GM12878 (cell line): ENCODE data around the gene LYPD4. TPM values are rescaled to one million over a fixed set of nuclear protein-coding genes. Genes with fewer than 3 reads are reported as not detected.

Source experiments
- ATAC-seq: fragments of 200-7000 bp; cut with Tn5 transposase; 3 replicates; pipeline ENCODE4 v1.9.1; 2020; ENCODE audit warnings: mild to moderate bottlenecking, moderate library complexity
- BruUV-seq: library from RNA; stranded (reverse); fragments of 400-500 nt; replicated peaks from 2 replicates; lab custom pipeline; 2021; lab: Mats Ljungman, UMichigan
- CTCF ChIA-PET: fragments of 300-600 bp; sonication (Branson Sonifier 250); formaldehyde crosslinking; extraction: SDS; loops from one replicate; lab custom pipeline; 2021; ENCODE audit warnings: inconsistent platforms; lab: Yijun Ruan, JAX
- POLR2A ChIA-PET: fragments of 350-600 bp; formaldehyde crosslinking; extraction: SDS; loops from one replicate; lab custom pipeline; 2021; ENCODE audit warnings: inconsistent platforms; lab: Charles Lee
- RAD21 ChIA-PET: fragments of 300-600 bp; sonication (Branson Sonifier 250); formaldehyde crosslinking; loops from one replicate; lab custom pipeline; 2023; ENCODE audit warnings: antibody characterized with exemption; ENCODE audit not compliant: unreplicated experiment; lab: Charles Lee
- SMC1A ChIA-PET: fragments of 300-600 bp; sonication (Branson Sonifier 250); formaldehyde crosslinking; loops from one replicate; lab custom pipeline; 2023; ENCODE audit not compliant: unreplicated experiment, uncharacterized antibody; lab: Charles Lee
- DNase-seq: peaks from one replicate; pipeline ENCODE4 v3.0.0-alpha.2; 2011; ENCODE audit warnings: low read depth, low spot score
- FAIRE-seq: peaks from 3 replicates; lab custom pipeline; 2011; peaks lifted over from hg19 to GRCh38; lab: Jason Lieb, UNC
- H2AFZ ChIP-seq: 2 replicates; pipeline ENCODE4 v1.6.0; 2011; ENCODE audit warnings: low read depth, low read length, control low read depth; ENCODE audit not compliant: control insufficient read depth
- H3K27ac ChIP-seq: 2 replicates; pipeline ENCODE4 v1.5.1; 2011; ENCODE audit warnings: control low read depth; ENCODE audit not compliant: control insufficient read depth, insufficient read depth
- H3K27me3 ChIP-seq, 2 experiments: replicated peaks in 1 of 2; 2 replicates each; pipeline versions ENCODE4 v1.6.0 to v1.6.1; 2011; ENCODE audit warnings: low read length in 1 of 2; ENCODE audit not compliant: control insufficient read depth in 2 of 2, insufficient read depth in 2 of 2
- H3K36me3 ChIP-seq, 2 experiments: 2 replicates each; pipeline ENCODE4 v1.5.1; 2011; ENCODE audit warnings: low read length in 1 of 2; ENCODE audit not compliant: control insufficient read depth in 2 of 2, insufficient read depth in 2 of 2
- H3K4me1 ChIP-seq: 2 replicates; pipeline ENCODE4 v1.6.1; 2011; ENCODE audit warnings: mild to moderate bottlenecking, low read length, moderate library complexity, mixed read lengths; ENCODE audit not compliant: control insufficient read depth, insufficient read depth
- H3K4me2 ChIP-seq: 2 replicates; pipeline ENCODE4 v1.6.0; 2011; ENCODE audit warnings: control low read depth; ENCODE audit not compliant: control insufficient read depth, insufficient read depth
- H3K4me3 ChIP-seq: fragments of 200-600 bp; sonication (generic); 2 replicates; pipeline ENCODE4 v1.5.1; 2016
- H3K79me2 ChIP-seq: 2 replicates; pipeline ENCODE4 v1.6.0; 2011; ENCODE audit warnings: low read length; ENCODE audit not compliant: control insufficient read depth, insufficient read depth
- H3K9ac ChIP-seq: 2 replicates; pipeline ENCODE4 v1.8.0; 2011; ENCODE audit warnings: low read length, control low read depth, mixed read lengths; ENCODE audit not compliant: control insufficient read depth, insufficient read depth
- H3K9me3 ChIP-seq: replicated peaks from 3 replicates; pipeline ENCODE4 v1.5.1; 2011; ENCODE audit warnings: mild to moderate bottlenecking, low read length; ENCODE audit not compliant: control insufficient read depth, insufficient read depth
- H4K20me1 ChIP-seq: 2 replicates; pipeline ENCODE4 v1.6.0; 2011; ENCODE audit not compliant: control insufficient read depth, insufficient read depth
- BCL11A ChIP-seq: IDR thresholded peaks from 2 replicates; pipeline ENCODE4 v1.6.1; 2011; ENCODE audit warnings: low read depth, low read length
- CTCF ChIP-seq, 3 experiments: IDR thresholded peaks in 2 of 3; conservative IDR thresholded peaks in 1 of 3; 2 replicates each; pipeline ENCODE4 v1.5.1; 2011; ENCODE audit warnings: low read depth in 3 of 3, low read length in 3 of 3, mild to moderate bottlenecking in 3 of 3, control low read depth in 2 of 3, moderate library complexity in 2 of 3, inconsistent platforms in 1 of 3, mixed read lengths in 1 of 3; ENCODE audit not compliant: control insufficient read depth in 2 of 3, insufficient read depth in 1 of 3; ENCODE audit errors: extremely low read depth in 1 of 3
- ETV6 ChIP-seq, 2 experiments: fragments of 450-650 bp in 1 of 2; IDR thresholded peaks in 1 of 2; conservative IDR thresholded peaks in 1 of 2; 2 replicates each; pipeline ENCODE4 v1.6.1; 2014; ENCODE audit warnings: antibody characterized with exemption in 1 of 2, borderline replicate concordance in 1 of 2, low read depth in 1 of 2, mild to moderate bottlenecking in 1 of 2, moderate library complexity in 1 of 2
- GATAD2B ChIP-seq: fragments of 450-650 bp; conservative IDR thresholded peaks from 2 replicates; pipeline ENCODE4 v1.6.1; 2017; ENCODE audit warnings: low read depth, mild to moderate bottlenecking, moderate library complexity
- KAT2A ChIP-seq: conservative IDR thresholded peaks from 2 replicates; pipeline ENCODE4 v1.6.1; 2011; ENCODE audit warnings: low read depth, low read length; ENCODE audit not compliant: control insufficient read depth
- MTA2 ChIP-seq: fragments of 450-650 bp; IDR thresholded peaks from 2 replicates; pipeline ENCODE4 v1.6.1; 2016; ENCODE audit warnings: low read depth, mild to moderate bottlenecking, moderate library complexity
- NR2F1 ChIP-seq: fragments of 450-650 bp; conservative IDR thresholded peaks from 2 replicates; pipeline ENCODE4 v1.6.1; 2017; ENCODE audit warnings: mild to moderate bottlenecking
- POLR2A ChIP-seq: IDR thresholded peaks from 2 replicates; pipeline ENCODE4 v1.6.1; 2011; ENCODE audit warnings: low read depth, mild to moderate bottlenecking, low read length
- RBBP5 ChIP-seq: fragments of 200-600 bp; sonication (generic); conservative IDR thresholded peaks from 2 replicates; pipeline ENCODE4 v1.6.1; 2016
- RELB ChIP-seq: fragments of 450-650 bp; IDR thresholded peaks from 2 replicates; pipeline ENCODE4 v1.6.1; 2017; ENCODE audit warnings: low read depth, mild to moderate bottlenecking, moderate library complexity
- RFX5 ChIP-seq: IDR thresholded peaks from 2 replicates; pipeline ENCODE4 v1.6.1; 2011; ENCODE audit warnings: low read depth, low read length, improper control_type of control experiment
- SMAD5 ChIP-seq: IDR thresholded peaks from 2 replicates; pipeline ENCODE4 v1.6.1; 2016; ENCODE audit warnings: antibody characterized with exemption, low read depth
- SMARCA5 ChIP-seq: fragments of 450-650 bp; IDR thresholded peaks from 2 replicates; pipeline ENCODE4 v1.6.1; 2017; ENCODE audit warnings: mild to moderate bottlenecking
- SMC3 ChIP-seq: IDR thresholded peaks from 2 replicates; pipeline ENCODE4 v1.6.1; 2011; ENCODE audit warnings: low read length, improper control_type of control experiment, borderline replicate concordance
- SREBF1 ChIP-seq: IDR thresholded peaks from 2 replicates; pipeline ENCODE4 v1.6.1; 2012; ENCODE audit warnings: mild to moderate bottlenecking, low read length
- USF1 ChIP-seq: IDR thresholded peaks from 2 replicates; pipeline ENCODE4 v1.6.1; 2011; ENCODE audit warnings: borderline replicate concordance, low read depth, mild to moderate bottlenecking, moderate library complexity, mixed read lengths, low read length; ENCODE audit not compliant: insufficient read depth; ENCODE audit errors: extremely low read length
- USF2 ChIP-seq: IDR thresholded peaks from 2 replicates; pipeline ENCODE4 v1.6.1; 2011; ENCODE audit warnings: low read depth, low read length, improper control_type of control experiment, borderline replicate concordance
- WGBS: methylation state at CpG from one replicate; pipeline ENCODE4 v1.1.6; 2016; ENCODE audit warnings: low lambda C conversion rate; ENCODE audit not compliant: insufficient replicate concordance, insufficient coverage; ENCODE audit errors: missing lambda C conversion rate; 5-methylcytosine and 5-hydroxymethylcytosine counted together
- in situ Hi-C: fragments of 300-500 bp; cut with MboI; formaldehyde crosslinking; loops from 9 replicates; pipeline ENCODE4 v1.14.3; 2018; ENCODE audit warnings: mixed read lengths
- intact Hi-C: fragments of 100-400 bp; cut with micrococcal nuclease; formaldehyde crosslinking; loops from one replicate; pipeline ENCODE4 v1.14.2; 2022; ENCODE audit not compliant: unreplicated experiment
- polyA plus RNA-seq, 11 experiments: library from polyadenylated mRNA; depleted of rRNA in 4 of 11; unstranded in 6 of 11; stranded (reverse) in 5 of 11; fragments of >200 nt; fragmentation: Nextera tagmentation in 4 of 11; fragmentation: Illumina TruSeq in 1 of 11; extraction: Ambion mirVana in 4 of 11; extraction: Trizol in 1 of 11; gene quantifications; 1 replicate in 1 of 11; 2 replicates in 10 of 11; pipeline versions ENCODE4 v1.2.1 to v1.2.3, GENCODE V29; 2011 to 2016; ENCODE audit warnings: inconsistent platforms in 2 of 11, missing spikeins in 2 of 11, low read depth in 1 of 11
- total RNA-seq, 4 experiments: library from RNA; depleted of rRNA in 3 of 4; stranded (reverse); fragments of >200 nt in 3 of 4; fragmentation: Illumina TruSeq in 1 of 4; extraction: Trizol in 1 of 4; gene quantifications; 2 replicates each; pipeline versions ENCODE4 v1.2.1 to v1.2.3, GENCODE V29; 2013 to 2021

Gene LYPD4
- total and polyA plus RNA-seq, 10 of the 15 experiments (the other 5 are each of a cell fraction or from before 2014, with no cell fraction given): not detected

GRCh38 chr19:41872775-41873647, 28.5 kb upstream of the LYPD4 start:
- DNase-seq (no peak), ATAC-seq (peak; percentile 11; the same call in 2 of the 3 replicates), FAIRE-seq (no peak)
- ChIA-PET RAD21 (interaction anchor here (0.6 to 8.7 kb wide), 13 partner anchors 10 to 85 kb away, joined by 3 to 120 read pairs (median 6); partner anchors contain the start of genes ARHGEF1, ERFL, RABAC1 and RPS19), SMC1A (interaction anchor here (0.7 to 8.2 kb wide), 11 partner anchors 10 to 85 kb away, joined by 3 to 57 read pairs (median 12); partner anchors contain the start of gene RPS19), POLR2A (interaction anchor here (0.6 to 6.6 kb wide), 9 partner anchors 10 to 79 kb away, joined by 3 to 90 read pairs (median 7); partner anchors contain the start of gene RPS19), CTCF (interaction anchor here (0.6 to 9.0 kb wide), 15 partner anchors 9 to 393 kb away, joined by 3 to 136 read pairs (median 12); partner anchors contain the start of genes ARHGEF1, ERFL, RABAC1 and RPS19)
- Histone ChIP-seq H4K20me1 (peaks cover 4% of the 10 kb centered on the region), H3K36me3 (peaks cover 17 to 20% of the 10 kb centered on the region in 2 experiments), H3K27ac (peak overlapping the region; percentile 72), H3K79me2 (peaks cover 27% of the 10 kb centered on the region), H3K9ac (no peak overlapping the region), H3K4me1 (peaks cover 77% of the 10 kb centered on the region), H3K27me3 (no peaks in the 10 kb centered on the region), H3K9me3 (no peaks in the 10 kb centered on the region), H3K4me2 (no peak overlapping the region), H3K4me3 (no peak overlapping the region), H2AFZ (no peak overlapping the region)
- 31% methylated on average over 18 of the region's 18 CpGs for WGBS
- no TSS peak for BruUV-seq
- intact Hi-C loops: loop anchor here (1.0 kb wide), 2 partner anchors 62 to 78 kb away; no protein-coding TSS in a partner anchor
- in situ Hi-C loops: loop anchor here (5.0 kb wide), 1 partner anchor 74 kb away; no protein-coding TSS in a partner anchor
- TF ChIP-seq BCL11A: no peak; the same call in 1 of the 2 replicates
- no peak; the same call in 1 of the 2 replicates for TF ChIP-seq SMARCA5
- no peak for TF ChIP-seq USF2
- no peak for TF ChIP-seq RBBP5
- TF ChIP-seq USF1: no peak
- no peak for TF ChIP-seq RFX5
- 0 out of 4 replicates have a peak, but pooled peaks of 1 of the 2 experiments have one; percentile 10 for TF ChIP-seq ETV6 (conservative IDR thresholded peaks at IDR 0.05 in 1 of 2, IDR thresholded peaks at IDR 0.05 in 1 of 2; ENCODE audit: borderline replicate concordance in 1 of 2, low read depth in 1 of 2)
- TF ChIP-seq GATAD2B: peak; percentile 36; the same call in 1 of the 2 replicates
- TF ChIP-seq MTA2: no peak
- TF ChIP-seq SMC3: peak; percentile 87
- no peak for TF ChIP-seq NR2F1
- TF ChIP-seq POLR2A: peak; percentile 71
- TF ChIP-seq SREBF1: no peak
- TF ChIP-seq KAT2A: no peak
- TF ChIP-seq CTCF (IDR thresholded peaks at IDR 0.05 in 2 of 3, conservative IDR thresholded peaks at IDR 0.05 in 1 of 3; ENCODE audit: control insufficient read depth in 2 of 3, extremely low read depth in 1 of 3, insufficient read depth in 1 of 3, low read depth in 3 of 3, low read length in 3 of 3): peak; percentile 85 to 90 (median 88)
- TF ChIP-seq SMAD5: 0 out of 2 replicates have a peak, but pooled peaks have one; percentile 15
- peak; percentile 44; the same call in 1 of the 2 replicates for TF ChIP-seq RELB
